HG03135 (cell line): ENCODE data around the gene MUC21.

Experiments
- ATAC-seq: cut with Tn5 transposase; IDR thresholded peaks from one replicate; pipeline ENCODE4 v1.9.1; 2021; ENCODE audit warnings: mild to moderate bottlenecking, moderate library complexity; ENCODE audit not compliant: unreplicated experiment

Gene MUC21

GRCh38 chr6:30983439-30983838 is at the start of gene MUC21:
Gene MUC21, plus strand, starts transcription at chr6:30983718. Its CDS starts 241 bp downstream, at chr6:30983959.
- ATAC-seq = no peak

- no peak for ATAC-seq
Measured at GRCh38 chr6:30935018-30935417, 48.5 kb upstream of the MUC21 start.

DNA sequence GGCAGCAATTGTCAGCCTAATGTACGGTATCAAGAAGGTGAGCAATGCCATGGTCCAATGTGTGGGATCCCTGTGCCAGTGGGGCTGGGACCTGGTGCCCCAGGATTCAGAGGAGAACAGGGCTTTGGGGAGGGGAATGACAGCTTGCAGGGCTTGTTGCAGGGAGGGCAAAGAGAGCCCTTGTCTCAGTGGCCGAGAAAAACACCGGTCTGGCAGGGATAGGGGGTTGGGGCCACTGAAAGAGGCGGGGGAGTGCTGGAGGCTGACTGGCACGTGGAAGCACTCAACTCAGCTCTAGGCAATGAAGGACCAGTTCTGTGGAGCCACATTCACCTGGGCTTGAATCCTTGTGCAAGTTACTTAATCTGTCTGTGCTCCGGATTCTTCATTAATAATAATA is 46.3 kb upstream of the MUC21 start:
- no peak for ATAC-seq

DNA sequence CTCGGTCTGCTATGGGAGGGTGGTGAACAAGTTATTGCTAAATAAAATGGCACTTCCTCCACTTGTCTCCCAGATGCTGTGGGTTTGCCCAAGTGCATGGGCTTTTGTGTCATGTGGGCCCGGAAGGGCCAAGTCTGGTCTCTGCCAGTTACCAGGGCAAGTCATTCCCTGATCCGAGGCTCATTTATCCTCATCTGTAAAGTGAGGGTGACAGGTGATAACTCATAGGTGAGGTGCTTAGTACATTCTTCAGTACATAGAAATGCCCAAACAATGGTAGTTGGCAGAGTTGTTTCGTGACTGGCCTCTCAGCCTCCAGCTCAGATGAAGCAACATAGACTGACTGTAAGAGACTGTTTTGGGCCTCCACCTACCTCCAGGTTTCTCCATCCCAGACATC is 44.8 kb upstream of the MUC21 start:
- no peak for ATAC-seq

DNA sequence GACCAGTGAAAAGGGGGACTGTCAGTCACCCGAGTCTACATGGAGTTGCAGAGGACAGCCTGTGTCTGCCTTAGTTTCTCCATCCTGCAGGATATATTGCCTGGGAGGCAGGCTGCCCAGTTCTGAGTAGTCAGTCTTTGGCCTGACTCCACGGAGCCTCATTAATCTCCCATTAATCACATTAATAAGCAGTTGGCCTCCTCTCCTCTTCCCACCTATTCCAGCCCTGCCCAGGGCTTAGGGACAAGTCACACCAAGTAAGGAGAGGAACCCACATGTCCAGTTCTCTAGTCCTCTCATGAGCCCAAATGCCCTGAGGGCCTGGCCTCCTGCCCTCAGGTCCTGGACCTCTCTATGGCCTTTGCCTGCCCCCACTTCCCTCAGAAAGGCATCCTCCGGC is 44.0 kb upstream of the MUC21 start:
- no peak for ATAC-seq

DNA sequence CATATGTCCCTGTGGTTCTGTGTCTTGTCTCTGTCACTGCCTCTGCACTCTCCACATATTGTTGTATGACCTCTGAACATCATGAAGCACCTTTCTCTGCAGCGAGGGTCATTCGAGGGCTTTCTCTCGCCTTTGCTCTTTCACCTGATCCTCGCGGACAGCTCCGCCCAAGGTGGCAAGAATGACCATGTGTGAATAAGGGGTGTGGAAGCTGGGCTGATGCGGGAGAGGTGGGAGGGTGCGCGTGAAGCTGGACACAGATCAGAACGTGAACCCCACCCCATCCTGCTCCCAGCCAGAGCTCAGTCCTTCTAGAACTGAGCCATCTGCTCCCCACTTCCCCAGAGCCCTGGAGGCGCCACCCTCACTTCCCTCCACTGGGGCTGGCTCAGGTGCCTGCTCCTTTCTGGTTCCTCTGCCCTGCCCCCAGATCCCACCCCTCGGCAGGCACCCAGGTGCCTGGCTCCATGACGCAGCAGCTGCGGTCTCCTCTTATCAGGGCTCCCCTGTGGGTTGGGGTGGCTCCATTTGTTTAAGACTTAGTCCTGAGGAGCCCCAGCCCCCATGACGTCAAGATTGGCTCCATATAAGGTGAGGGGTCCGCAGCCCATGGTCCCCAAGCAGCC is 43.0 kb upstream of the MUC21 start, which contains the start of gene MUCL3:
MUCL3 (plus strand) TSS at position 613 of the 626 bp plus-strand sequence. CDS start 27 bp downstream, outside the sequence.
- no peak for ATAC-seq

DNA sequence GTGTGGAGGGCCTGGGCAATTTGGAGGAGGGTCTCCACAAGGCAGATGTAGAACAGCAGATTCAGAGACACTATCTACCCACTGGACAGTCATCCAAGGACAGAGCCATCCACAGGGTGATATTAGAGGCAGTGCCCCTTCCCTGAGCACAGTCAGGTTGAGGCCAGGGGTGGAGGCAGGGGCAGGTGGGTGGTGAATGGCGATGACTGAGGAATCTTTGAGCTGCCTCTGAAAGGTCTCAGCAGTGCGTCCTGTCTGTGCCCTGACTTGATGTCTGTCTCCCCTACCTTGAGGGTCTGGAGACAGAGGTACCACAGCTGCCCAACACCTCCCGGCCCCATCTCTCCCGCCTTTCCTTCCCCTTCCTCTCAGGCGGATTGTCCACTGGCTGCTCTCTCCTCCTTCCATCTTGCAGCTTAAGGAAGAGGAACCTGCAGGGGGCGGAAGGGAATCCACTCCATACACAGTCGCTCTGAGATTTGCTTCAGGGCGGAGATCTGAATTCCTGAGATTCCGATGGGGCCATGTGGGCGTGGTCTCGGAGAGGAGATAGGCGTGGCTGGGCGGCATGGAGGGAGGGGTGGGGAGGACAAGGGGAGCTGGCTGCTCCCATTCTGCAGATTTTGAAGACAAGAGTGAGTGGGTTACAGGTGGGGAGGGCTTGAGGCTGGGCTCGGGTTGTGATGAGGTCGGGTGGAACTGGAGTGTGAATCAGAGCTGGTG is 41.0 kb upstream of the MUC21 start:
- no peak for ATAC-seq

- ATAC-seq = no peak
Measured at GRCh38 chr6:30944051-30944450, 39.5 kb upstream of the MUC21 start.

DNA sequence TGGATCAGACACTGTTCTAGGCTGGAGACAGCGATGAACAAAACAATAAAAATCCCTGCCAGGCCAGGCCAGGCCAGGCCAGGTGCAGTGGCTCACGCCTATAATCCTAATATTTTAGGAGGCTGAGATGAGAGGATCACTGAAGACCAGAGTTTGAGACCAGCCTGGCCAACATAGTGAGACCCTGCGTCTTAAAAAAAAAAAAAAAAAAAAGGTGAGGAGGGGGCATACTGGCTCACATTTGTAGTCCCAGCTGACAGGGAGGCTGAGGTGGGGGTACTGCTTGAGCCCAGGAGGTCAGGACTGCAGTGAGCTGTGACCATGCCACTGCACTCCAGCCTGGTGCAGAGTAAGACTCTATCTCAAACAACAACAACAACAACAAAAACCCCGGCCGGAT is 38.2 kb upstream of the MUC21 start:
- no peak for ATAC-seq

GRCh38 chr6:30947231-30947630 is 36.3 kb upstream of the MUC21 start:
- no peak for ATAC-seq

- no peak for ATAC-seq
Measured at GRCh38 chr6:30948811-30949210, 34.7 kb upstream of the MUC21 start.

- ATAC-seq = no peak
Measured at GRCh38 chr6:30951907-30952469, 31.5 kb upstream of the MUC21 start.

DNA sequence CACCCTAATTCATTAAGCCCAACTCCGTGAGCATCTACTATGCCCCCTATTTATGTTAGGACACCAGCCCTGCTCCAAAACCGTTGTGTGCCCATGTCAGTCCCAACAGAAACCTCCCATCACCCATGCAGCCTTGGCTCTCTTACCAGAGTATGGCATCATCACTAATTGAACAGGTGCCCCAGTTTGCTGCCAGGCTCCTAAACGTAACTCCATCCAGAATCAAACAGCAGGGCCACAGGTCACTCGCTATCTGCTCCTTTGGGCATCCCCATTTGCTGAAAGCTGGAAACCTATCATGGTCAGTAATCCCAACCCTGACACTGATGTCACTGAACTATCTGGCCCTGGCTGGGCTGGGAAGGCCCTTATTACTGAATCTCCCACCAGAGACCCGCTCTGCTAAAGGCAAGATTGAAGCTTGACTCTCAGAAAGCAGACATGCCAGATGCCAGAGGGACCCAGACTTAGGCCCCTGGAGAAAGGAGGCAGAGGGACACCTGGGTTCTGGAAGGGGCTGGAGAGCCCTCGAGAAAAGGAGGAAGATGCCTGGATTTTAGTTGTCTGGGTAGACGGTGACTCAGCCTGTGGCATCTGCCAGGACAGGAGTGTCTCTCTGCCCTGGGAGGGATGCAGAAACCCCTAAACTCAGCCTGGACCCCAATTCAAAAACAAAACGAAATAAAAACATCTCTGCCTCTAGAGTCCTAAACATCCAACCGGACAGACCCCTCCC is 28.7 kb upstream of the MUC21 start:
- no peak for ATAC-seq

DNA sequence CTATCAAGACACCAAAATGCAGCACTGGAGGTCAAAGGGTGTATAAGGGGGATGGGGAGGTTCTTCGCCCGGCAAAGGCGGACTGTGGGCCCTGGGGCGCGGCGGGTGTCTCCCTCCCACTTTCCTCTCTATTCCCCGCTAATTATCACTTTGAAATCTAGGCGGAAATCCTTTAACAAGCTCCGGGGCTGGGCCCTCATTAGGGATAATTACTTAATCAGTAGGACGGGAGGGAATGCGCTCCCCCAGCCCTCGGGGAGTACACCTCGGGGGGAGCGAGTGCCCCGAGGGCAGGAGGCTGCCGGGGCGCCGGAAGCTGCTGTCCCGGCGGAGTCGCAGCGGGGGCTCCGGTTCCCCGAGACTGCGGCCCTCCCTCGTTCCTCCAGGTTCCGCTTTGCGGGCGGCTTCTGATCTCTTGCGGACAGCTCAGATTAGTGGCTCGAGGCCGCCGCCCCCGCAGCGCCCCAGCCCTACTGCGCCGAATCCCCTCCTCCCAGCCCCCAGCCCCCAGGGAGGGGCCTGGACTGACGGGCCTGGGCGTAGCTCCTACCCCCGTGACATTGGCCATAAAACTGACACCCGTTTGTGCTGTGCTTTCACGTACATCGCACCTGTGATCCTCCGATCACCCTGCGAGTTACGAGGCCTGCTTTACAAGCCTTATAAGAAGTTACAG is 28.0 kb upstream of the MUC21 start:
- ATAC-seq = no peak

- ATAC-seq = no peak
Measured at GRCh38 chr6:30957716-30958115, 25.8 kb upstream of the MUC21 start.

DNA sequence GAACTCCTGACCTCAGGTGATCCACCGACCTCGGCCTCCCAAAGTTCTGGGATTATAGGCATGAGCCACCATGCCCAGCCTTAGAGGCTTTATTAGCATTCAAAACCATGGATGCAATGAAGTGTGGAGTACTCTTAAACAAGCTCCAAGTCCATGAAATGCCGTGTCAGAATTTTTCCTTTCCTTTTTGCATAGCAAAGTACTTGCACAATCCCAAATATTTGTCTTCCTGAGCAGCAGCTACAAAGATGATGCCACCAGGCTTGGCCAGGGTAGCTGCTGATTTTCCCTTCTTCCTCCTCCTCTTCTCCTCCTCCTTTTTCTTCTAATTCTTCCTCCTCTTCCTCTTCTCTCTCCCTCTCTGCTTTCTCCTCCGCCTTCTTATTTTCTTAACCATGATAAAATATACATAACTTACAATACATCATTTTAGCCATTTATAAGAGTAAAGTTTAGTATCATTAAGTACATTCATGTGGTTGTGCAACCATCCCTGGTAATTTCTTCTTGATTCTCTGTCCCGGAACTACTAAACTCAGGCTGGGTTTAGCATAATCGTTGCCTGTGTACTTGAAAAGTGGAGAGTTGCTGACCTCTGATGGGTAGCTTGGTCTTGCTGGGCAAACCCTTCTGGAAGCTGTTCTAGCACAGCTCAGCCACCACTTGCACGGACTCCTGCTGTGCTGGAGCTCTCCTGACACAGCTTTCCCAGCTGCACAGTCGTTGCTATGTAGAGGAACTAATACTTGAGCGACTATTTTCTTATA is 22.4 kb upstream of the MUC21 start:
- no peak for ATAC-seq

- ATAC-seq = no peak
Measured at GRCh38 chr6:30962716-30963115, 20.8 kb upstream of the MUC21 start.

DNA sequence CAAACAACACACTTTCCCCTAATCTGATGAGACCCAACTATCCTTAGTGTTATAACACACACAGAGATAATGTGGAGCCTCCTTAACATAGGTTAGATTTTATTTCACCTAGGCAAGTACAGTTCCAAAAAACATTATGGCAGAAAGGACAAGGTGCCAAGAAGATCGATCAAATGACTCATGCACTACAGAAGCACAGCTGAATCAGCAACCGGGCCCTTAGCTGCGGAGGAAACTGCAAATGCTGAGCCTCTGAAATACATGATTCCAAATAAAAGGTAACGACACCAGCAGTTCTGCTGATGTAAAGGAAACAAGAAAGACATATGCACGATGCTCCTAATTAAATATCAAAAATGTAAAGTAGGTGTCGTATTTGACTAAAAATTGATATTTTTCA is 19.9 kb upstream of the MUC21 start:
- ATAC-seq = no peak

DNA sequence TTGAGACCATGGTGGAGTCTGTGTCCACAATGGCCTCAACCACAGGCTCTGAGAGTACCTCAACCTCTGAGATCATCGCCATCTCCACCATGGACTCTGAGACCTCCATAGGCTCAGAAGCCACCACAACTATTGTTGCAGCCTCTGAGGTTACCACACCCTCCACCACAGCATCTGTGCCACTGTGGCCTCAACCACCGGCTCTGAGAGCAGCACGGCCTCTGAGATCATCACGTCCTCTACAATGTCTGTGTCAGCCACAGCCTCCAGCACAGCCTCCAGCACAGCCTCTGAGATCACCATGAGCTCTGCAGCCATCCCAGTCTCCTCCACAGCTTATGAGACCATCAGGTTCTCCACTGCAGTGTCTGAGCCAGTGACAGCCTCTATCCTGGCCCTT is 19.4 kb upstream of the MUC21 start:
- ATAC-seq = no peak

- no peak for ATAC-seq
Measured at GRCh38 chr6:30965140-30965601, 18.3 kb upstream of the MUC21 start.
